CD1c-positive myeloid dendritic cell (primary cell): Measurements from ENCODE around the gene NCAPD2.
"Not testable (repeated sequence)": the region's sequence is repeated elsewhere in the genome, so short reads cannot be mapped to it uniquely, and the experiment has no call there.

Experiments used
- DNase-seq: peaks from one replicate; pipeline ENCODE4 v3.0.0-alpha.2; 2016; ENCODE audit errors: extremely low spot score

Gene NCAPD2

GRCh38 chr12:6465467-6466183 lies 28.3 kb upstream of the NCAPD2 start:
- peak; percentile 75 for DNase-seq

- no peak for DNase-seq
These were observed 27.7 kb upstream of the NCAPD2 start for GRCh38 chr12:6466184-6466573.

- not testable (repeated sequence) for DNase-seq
These were observed 27.2 kb upstream of the NCAPD2 start for GRCh38 chr12:6466751-6467150.

- DNase-seq, result not testable (repeated sequence)
These were observed 26.2 kb upstream of the NCAPD2 start for GRCh38 chr12:6467571-6468282.

- no peak for DNase-seq
These were observed 25.7 kb upstream of the NCAPD2 start for GRCh38 chr12:6468283-6468575.

GRCh38 chr12:6469092-6469491 lies 24.8 kb upstream of the NCAPD2 start:
- no peak for DNase-seq

GRCh38 chr12:6469609-6470374 lies 24.1 kb upstream of the NCAPD2 start:
- DNase-seq, result no peak

GRCh38 chr12:6470375-6471163 lies 23.3 kb upstream of the NCAPD2 start, which contains the start of gene VAMP1:
Gene VAMP1, minus strand, starts transcription at chr12:6470677. Its CDS starts 146 bp downstream, at chr12:6470531.
- DNase-seq, result peak; percentile 97

GRCh38 chr12:6471989-6472360 lies 21.9 kb upstream of the NCAPD2 start:
- peak; percentile 41 for DNase-seq

- no peak for DNase-seq
These were observed 21.4 kb upstream of the NCAPD2 start for GRCh38 chr12:6472491-6472890.

- DNase-seq, result not testable (repeated sequence)
These were observed 18.5 kb upstream of the NCAPD2 start for GRCh38 chr12:6475233-6475975.

- DNase-seq, result no peak
These were observed 17.4 kb upstream of the NCAPD2 start for GRCh38 chr12:6476489-6476888.

GRCh38 chr12:6477601-6478377 lies 16.1 kb upstream of the NCAPD2 start:
- not testable (repeated sequence) for DNase-seq

- no peak for DNase-seq
These were observed 15.5 kb upstream of the NCAPD2 start for GRCh38 chr12:6478416-6478815.

- DNase-seq, result no peak
These were observed 5.7 kb upstream of the NCAPD2 start for GRCh38 chr12:6488240-6488639.

GRCh38 chr12:6489449-6489848 lies 4.5 kb upstream of the NCAPD2 start:
- DNase-seq, result no peak

GRCh38 chr12:6490673-6491072 lies 3.2 kb upstream of the NCAPD2 start:
- DNase-seq, result not testable (repeated sequence)

GRCh38 chr12:6492838-6493496 lies 935 bp upstream of the NCAPD2 start, which contains the start of gene MRPL51:
Gene MRPL51, minus strand, starts transcription at chr12:6493262. Its CDS starts 126 bp downstream, at chr12:6493136.
- peak; percentile 97 for DNase-seq

GRCh38 chr12:6494258-6494743 lies 399 bp downstream of the NCAPD2 start:
- DNase-seq, result no peak

GRCh38 chr12:6494968-6495367 lies 1.1 kb downstream of the NCAPD2 start:
- DNase-seq, result no peak
